ENCODE measurements around the gene CRACR2B.

CRACR2B gene

DNA sequence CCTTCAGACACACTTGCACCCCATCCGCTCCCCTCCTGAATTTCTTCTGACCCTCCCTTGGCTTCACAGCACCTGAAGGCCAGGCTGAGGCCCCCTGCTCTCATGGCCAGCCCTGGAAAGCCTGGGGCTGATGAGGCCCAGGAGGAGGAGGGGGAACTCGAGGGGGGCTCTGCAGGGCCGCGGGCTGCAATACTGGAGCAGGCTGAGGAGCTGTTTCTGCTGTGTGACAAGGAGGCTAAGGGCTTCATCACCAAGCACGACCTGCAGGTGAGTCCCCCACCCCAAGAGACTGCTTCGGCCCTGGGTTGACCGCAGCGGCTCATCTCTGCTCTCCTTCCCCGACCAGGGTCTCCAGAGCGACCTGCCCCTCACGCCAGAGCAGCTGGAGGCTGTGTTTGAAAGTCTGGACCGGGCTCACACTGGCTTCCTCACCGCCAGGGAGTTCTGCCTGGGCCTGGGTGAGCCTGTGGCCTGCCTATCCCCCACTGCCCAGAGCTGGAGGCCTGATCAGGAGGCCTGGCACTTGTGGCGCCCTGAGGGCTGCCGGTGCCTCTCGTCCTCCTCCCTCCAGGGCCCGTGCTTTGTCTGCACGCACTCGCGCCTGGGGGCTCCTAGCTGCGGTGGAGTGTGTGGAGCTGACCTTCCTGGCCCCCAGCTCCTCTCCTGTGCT, 922 bp downstream of the CRACR2B start:
- 48% methylated on average over 20 of the region's 21 CpGs for WGBS
- H4K91ac ChIP-seq (ENCODE audit: low read length), result peak overlapping the region; percentile 35
- H3K27ac ChIP-seq (ENCODE audit: low read length, poor library complexity, severe bottlenecking), result peak overlapping the region; percentile 8
- peaks cover 8% of the 10 kb centered on the region for H3K79me1 ChIP-seq (replicated peaks; ENCODE audit: low read length, poor library complexity, severe bottlenecking)
- H3K9ac ChIP-seq (ENCODE audit: low read length), result no peak overlapping the region
- H3K27me3 ChIP-seq (ENCODE audit: control insufficient read depth in 1 of 2, insufficient read depth in 1 of 2, low read length in 2 of 2), result peaks cover 0 to 17% of the 10 kb centered on the region in 2 experiments
- H3K36me3 ChIP-seq (ENCODE audit: control insufficient read depth in 1 of 2, insufficient read depth in 2 of 2, low read depth in 1 of 2, low read length in 2 of 2), result peaks cover 18 to 25% of the 10 kb centered on the region in 2 experiments
- H3K4me2 ChIP-seq (ENCODE audit: low read length, poor library complexity, severe bottlenecking), result peak overlapping the region; percentile 81
- peak overlapping the region; percentile 6 for H2AFZ ChIP-seq (ENCODE audit: low read depth, low read length)
- H2BK12ac ChIP-seq (ENCODE audit: low read length in 2 of 2), result peak overlapping the region in 1 of 2 experiments; percentile 8
- H4K8ac ChIP-seq (ENCODE audit: low read length), result peak overlapping the region; percentile 59
- H2BK15ac ChIP-seq (ENCODE audit: low read depth, poor library complexity, severe bottlenecking), result no peak overlapping the region
- no peak overlapping the region for H3K14ac ChIP-seq (ENCODE audit: low read length in 2 of 2)
- no peak overlapping the region for H3K4me3 ChIP-seq (ENCODE audit: insufficient read depth in 1 of 2, low read depth in 1 of 2, low read length in 2 of 2)
- H2BK5ac ChIP-seq (ENCODE audit: low read depth, low read length, poor library complexity, severe bottlenecking), result no peak overlapping the region
- DNase-seq, result no peak
- H3K23ac ChIP-seq (ENCODE audit: low read length in 2 of 2), result no peak overlapping the region
- H2AK5ac ChIP-seq (ENCODE audit: low read length, severe bottlenecking), result no peak overlapping the region
- peaks cover 67% of the 10 kb centered on the region for H3K4me1 ChIP-seq (ENCODE audit: control insufficient read depth, insufficient read depth, low read depth, low read length)
- peak overlapping the region in 1 of 2 experiments; percentile 34 for H3K4ac ChIP-seq (ENCODE audit: low read depth in 1 of 2, low read length in 2 of 2)
- no peak overlapping the region for H2BK120ac ChIP-seq (ENCODE audit: low read depth, low read length)
- no peaks in the 10 kb centered on the region for H3K9me3 ChIP-seq (ENCODE audit: control insufficient read depth, low read length)
- H3K18ac ChIP-seq (ENCODE audit: low read depth in 1 of 2, low read length in 2 of 2), result peak overlapping the region in 1 of 2 experiments; percentile 31

DNA sequence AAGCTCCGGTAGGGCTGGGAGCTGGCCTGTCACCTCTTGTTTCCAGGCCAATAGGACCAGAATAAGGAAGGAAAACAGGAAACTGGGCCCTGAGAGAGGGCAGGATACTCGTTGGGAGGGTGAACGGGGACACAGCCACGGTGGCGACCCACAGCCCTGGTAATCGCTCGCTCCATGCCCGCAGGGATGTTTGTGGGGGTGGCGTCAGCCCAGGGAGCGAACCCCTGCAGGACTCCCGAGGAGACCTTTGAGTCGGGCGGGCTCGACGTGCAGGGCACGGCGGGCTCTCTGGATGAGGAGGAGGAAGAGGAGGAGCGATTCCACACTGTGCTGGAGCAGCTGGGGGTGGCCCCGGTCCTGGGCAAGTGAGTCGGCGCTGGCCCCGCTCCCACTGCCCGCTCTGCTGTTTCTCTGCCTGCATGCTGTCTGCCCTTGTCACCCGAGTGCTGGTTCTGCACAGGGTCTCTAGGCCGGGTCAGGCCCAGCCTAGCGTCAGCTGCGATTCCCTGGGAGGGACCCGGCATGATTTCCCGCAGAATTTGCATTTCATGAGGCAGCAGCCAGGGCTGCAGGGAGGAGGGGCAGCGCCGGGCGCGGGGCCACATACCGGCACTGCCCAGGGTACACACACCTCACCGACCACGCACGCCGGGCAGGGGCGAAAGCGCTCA, 1.6 kb downstream of the CRACR2B start:
- peak overlapping the region; percentile 37 to 64 for H3K4me3 ChIP-seq (ENCODE audit: insufficient read depth in 1 of 2, low read depth in 1 of 2, low read length in 2 of 2)
- no peaks in the 10 kb centered on the region for H3K9me3 ChIP-seq (ENCODE audit: control insufficient read depth, low read length)
- peaks cover 2% of the 10 kb centered on the region for H3K79me1 ChIP-seq (replicated peaks; ENCODE audit: low read length, poor library complexity, severe bottlenecking)
- no peak overlapping the region for H3K23ac ChIP-seq (ENCODE audit: low read length in 2 of 2)
- DNase-seq, result no peak
- peak overlapping the region in 1 of 2 experiments; percentile 34 for H3K4ac ChIP-seq (ENCODE audit: low read depth in 1 of 2, low read length in 2 of 2)
- peak overlapping the region; percentile 44 for H2BK15ac ChIP-seq (ENCODE audit: low read depth, poor library complexity, severe bottlenecking)
- H3K4me2 ChIP-seq (ENCODE audit: low read length, poor library complexity, severe bottlenecking), result peak overlapping the region; percentile 81
- H4K8ac ChIP-seq (ENCODE audit: low read length), result peak overlapping the region; percentile 59
- peak overlapping the region; percentile 6 for H2AFZ ChIP-seq (ENCODE audit: low read depth, low read length)
- no peak overlapping the region for H2BK5ac ChIP-seq (ENCODE audit: low read depth, low read length, poor library complexity, severe bottlenecking)
- peaks cover 14 to 19% of the 10 kb centered on the region in 2 experiments for H3K36me3 ChIP-seq (ENCODE audit: control insufficient read depth in 1 of 2, insufficient read depth in 2 of 2, low read depth in 1 of 2, low read length in 2 of 2)
- no peak overlapping the region for H2BK120ac ChIP-seq (ENCODE audit: low read depth, low read length)
- H4K91ac ChIP-seq (ENCODE audit: low read length), result peak overlapping the region; percentile 32
- H2AK5ac ChIP-seq (ENCODE audit: low read length, severe bottlenecking), result no peak overlapping the region
- peak overlapping the region in 1 of 2 experiments; percentile 51 for H3K14ac ChIP-seq (ENCODE audit: low read length in 2 of 2)
- peaks cover 71% of the 10 kb centered on the region for H3K4me1 ChIP-seq (ENCODE audit: control insufficient read depth, insufficient read depth, low read depth, low read length)
- H2BK12ac ChIP-seq (ENCODE audit: low read length in 2 of 2), result peak overlapping the region in 1 of 2 experiments; percentile 66
- peak overlapping the region; percentile 8 for H3K27ac ChIP-seq (ENCODE audit: low read length, poor library complexity, severe bottlenecking)
- WGBS, result 9% methylated on average over 39 of the region's 40 CpGs
- H3K27me3 ChIP-seq (ENCODE audit: control insufficient read depth in 1 of 2, insufficient read depth in 1 of 2, low read length in 2 of 2), result peaks cover 0 to 17% of the 10 kb centered on the region in 2 experiments
- no peak overlapping the region for H3K9ac ChIP-seq (ENCODE audit: low read length)
- peak overlapping the region; percentile 29 to 64 for H3K18ac ChIP-seq (ENCODE audit: low read depth in 1 of 2, low read length in 2 of 2)

DNA sequence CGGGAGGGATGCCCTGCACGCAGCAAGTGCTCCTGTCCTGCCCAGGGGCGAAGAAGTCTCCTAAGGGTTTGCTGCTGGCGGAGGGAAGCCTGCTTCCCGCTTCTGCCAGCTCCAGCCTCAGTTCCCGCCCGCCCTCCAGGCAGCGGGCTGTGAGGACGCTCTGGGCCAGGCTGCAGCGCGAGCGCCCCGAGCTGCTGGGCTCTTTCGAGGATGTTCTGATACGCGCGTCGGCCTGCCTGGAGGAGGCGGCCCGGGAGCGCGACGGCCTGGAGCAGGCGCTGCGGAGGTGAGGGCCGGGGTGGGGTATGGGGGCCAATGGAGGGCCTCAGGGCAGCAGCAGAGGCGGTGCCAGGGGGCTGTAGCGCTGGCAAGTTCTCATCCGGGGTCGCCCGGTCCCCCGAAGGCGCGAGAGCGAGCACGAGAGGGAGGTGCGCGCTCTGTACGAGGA, 2.2 kb downstream of the CRACR2B start:
- Histone ChIP-seq H3K4ac (ENCODE audit: low read depth in 1 of 2, low read length in 2 of 2) (no peak overlapping the region), H3K18ac (ENCODE audit: low read depth in 1 of 2, low read length in 2 of 2) (peak overlapping the region in 1 of 2 experiments; percentile 64), H3K79me1 (replicated peaks; ENCODE audit: low read length, poor library complexity, severe bottlenecking) (no peaks in the 10 kb centered on the region), H4K8ac (ENCODE audit: low read length) (peak overlapping the region; percentile 39), H4K91ac (ENCODE audit: low read length) (peak overlapping the region; percentile 32), H2AFZ (ENCODE audit: low read depth, low read length) (no peak overlapping the region), H3K23ac (ENCODE audit: low read length in 2 of 2) (peak overlapping the region in 1 of 2 experiments; percentile 6), H3K9me3 (ENCODE audit: control insufficient read depth, low read length) (no peaks in the 10 kb centered on the region), H3K4me1 (ENCODE audit: control insufficient read depth, insufficient read depth, low read depth, low read length) (peaks cover 75% of the 10 kb centered on the region), H3K14ac (ENCODE audit: low read length in 2 of 2) (peak overlapping the region in 1 of 2 experiments; percentile 51), H2BK15ac (ENCODE audit: low read depth, poor library complexity, severe bottlenecking) (no peak overlapping the region), H2AK5ac (ENCODE audit: low read length, severe bottlenecking) (no peak overlapping the region), H3K27me3 (ENCODE audit: control insufficient read depth in 1 of 2, insufficient read depth in 1 of 2, low read length in 2 of 2) (peaks cover 0 to 17% of the 10 kb centered on the region in 2 experiments), H3K27ac (ENCODE audit: low read length, poor library complexity, severe bottlenecking) (no peak overlapping the region), H2BK5ac (ENCODE audit: low read depth, low read length, poor library complexity, severe bottlenecking) (no peak overlapping the region), H3K4me2 (ENCODE audit: low read length, poor library complexity, severe bottlenecking) (peak overlapping the region; percentile 81), H2BK12ac (ENCODE audit: low read length in 2 of 2) (peak overlapping the region in 1 of 2 experiments; percentile 66), H2BK120ac (ENCODE audit: low read depth, low read length) (no peak overlapping the region), H3K36me3 (ENCODE audit: control insufficient read depth in 1 of 2, insufficient read depth in 2 of 2, low read depth in 1 of 2, low read length in 2 of 2) (peaks cover 9 to 13% of the 10 kb centered on the region in 2 experiments), H3K4me3 (ENCODE audit: insufficient read depth in 1 of 2, low read depth in 1 of 2, low read length in 2 of 2) (peak overlapping the region; percentile 37 to 64), H3K9ac (ENCODE audit: low read length) (no peak overlapping the region)
- 6% methylated on average over 39 of the region's 39 CpGs for WGBS
- no peak for DNase-seq
